ENCODE results near the gene DNAJB14.
"Not testable (repeated sequence)": the region's sequence is repeated elsewhere in the genome, so short reads cannot be mapped to it uniquely, and the experiment has no call there.

Gene DNAJB14

DNA sequence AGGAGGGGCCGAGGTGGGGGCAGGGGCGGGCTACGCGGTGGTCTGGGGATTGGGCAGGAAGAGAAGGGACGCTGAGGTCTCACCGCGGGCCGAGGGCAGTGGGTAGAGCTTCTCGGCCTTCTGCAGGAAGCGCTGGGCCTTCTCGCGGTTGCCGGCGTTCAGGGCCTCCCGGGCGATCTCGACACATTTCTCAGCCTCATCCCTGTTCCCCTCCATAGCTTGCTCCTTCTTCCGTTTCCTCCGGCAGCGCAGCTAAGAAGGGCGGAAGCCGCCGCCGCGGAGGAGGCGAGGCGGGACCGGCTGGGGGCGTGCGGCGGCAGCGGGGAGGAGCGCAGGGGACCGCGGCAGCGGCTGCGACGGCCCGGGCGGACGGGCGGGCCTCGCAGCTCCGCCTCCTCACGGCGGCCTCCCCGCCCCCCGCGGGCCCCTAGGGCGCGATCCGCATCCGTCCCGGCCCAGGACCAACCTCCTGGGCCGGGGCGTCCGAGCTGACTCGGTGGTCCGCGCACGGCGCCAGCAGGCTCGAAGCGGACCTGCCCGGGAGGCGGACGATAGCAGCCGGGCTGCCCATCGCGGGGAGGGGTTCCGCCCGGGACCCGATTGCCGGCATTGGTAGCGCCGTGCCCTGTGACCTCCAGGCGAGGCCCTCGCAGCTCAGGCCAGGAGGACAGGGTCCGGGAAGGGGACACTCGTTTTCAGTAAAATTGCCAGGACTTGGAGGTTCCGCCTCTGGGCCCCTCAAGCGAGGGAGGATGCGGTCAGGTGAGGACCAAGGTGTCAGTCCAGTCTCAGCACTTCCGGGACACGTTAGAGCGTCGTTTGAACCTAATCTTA, at the start of gene DNAJB14:
Gene DNAJB14, minus strand, starts transcription at position 263 of the 834 bp plus-strand sequence. Its CDS starts 47 bp downstream, at position 216.
- peak; percentile 88 for DNase-seq

DNA sequence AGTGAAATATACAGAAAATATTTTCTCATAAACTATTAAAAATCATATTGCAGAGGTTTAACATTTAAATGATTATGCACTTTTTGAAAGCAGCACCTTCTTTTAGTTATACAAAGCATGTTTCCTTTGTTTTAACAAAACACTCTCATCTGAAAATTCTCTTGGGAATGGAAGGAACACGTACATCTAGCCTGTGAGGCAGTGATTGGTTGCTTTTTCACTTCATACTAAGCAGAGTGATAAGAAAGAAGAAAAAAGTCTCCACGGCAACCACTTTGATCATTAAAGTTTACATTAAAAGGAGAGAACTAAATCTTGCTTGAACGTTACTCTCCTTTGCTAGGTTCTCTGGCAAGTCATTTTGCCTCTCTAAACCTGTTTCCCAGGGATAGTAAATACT, 45.3 kb upstream of the DNAJB14 start:
- no peak for DNase-seq

DNA sequence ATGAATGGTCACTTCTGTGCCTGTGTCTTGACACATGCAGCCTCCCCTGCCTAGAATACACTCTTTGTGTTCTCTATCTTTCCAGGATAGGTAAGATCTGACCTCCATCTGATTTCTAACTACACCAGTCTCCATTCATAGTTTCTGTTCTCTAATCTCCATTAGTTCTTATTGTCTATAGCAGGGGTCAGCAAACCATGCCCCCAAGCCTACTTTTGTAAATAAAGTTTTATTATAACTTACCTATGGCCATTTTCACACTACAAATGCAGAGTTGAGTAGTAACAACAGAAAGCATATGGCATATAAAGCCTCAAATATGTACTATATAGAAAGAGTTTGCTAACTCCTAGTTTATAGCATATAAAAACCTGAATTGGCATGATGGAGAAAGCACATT, 41.3 kb upstream of the DNAJB14 start:
- no peak for DNase-seq

DNA sequence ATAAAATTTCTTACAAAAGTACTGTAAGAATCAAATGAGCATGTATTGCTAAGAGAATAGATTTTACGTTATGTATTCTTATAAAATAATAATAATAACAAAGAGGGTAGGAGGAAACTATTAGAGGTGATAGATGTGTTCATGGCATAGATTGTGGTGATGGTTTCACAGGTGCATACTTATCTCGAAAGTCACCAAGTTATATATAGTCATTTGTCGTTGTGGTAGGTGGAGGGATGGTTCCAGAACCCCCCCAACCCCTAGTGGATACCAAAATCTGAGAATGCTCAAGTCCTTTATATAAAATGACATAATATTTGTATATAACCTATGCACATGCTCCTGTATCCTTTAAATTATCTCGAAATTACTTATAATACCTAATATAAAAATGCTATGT, 40.4 kb upstream of the DNAJB14 start:
- DNase-seq: no peak

DNA sequence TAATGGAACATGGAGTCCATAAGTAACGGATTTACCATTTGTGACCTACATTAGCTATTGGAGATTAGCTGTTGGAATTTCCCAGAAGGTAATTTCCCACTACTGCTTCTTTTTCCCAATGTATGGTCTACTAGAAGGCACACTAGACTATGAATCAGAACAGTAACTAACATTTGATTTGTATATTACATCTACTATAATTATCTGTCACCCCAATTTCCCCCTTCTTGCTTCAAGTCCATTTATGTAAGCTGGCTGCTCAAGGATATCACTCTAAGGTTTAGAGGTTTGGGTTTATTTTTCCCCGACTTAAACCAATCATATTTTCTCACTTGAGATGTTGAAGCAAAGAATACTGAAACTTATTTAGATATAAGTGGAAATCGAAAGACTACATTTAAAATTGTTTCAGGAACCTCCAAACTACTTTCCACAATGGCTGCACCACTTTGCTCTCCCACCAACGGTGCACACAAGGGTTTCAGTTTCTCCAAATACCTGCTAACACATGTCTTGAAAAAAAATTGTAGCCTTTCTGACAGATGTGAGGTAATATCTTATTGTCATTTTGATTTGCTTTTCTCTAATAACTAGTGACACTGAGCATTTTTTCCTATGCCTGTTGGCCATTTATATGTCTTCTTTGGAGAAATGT, 37.0 kb upstream of the DNAJB14 start:
- DNase-seq: no peak

DNA sequence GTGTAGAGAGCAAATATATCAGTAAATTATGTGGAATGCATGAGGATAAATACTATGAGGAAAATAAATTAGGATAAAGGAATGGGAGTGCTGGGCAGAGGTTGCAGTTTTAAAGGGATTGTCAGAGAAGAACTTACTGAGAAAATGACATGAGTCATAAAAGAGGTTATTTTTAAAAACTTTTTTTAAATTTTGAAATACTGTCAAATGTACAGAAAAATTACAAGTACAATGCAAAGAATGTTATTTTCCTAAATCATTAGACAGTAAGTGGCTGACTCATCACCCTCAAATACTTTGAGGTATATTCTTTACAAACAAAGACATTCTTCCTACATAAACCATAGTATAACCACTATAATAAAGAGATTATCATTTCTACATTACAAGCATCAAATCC, 33.5 kb upstream of the DNAJB14 start:
- DNase-seq: no peak

DNA sequence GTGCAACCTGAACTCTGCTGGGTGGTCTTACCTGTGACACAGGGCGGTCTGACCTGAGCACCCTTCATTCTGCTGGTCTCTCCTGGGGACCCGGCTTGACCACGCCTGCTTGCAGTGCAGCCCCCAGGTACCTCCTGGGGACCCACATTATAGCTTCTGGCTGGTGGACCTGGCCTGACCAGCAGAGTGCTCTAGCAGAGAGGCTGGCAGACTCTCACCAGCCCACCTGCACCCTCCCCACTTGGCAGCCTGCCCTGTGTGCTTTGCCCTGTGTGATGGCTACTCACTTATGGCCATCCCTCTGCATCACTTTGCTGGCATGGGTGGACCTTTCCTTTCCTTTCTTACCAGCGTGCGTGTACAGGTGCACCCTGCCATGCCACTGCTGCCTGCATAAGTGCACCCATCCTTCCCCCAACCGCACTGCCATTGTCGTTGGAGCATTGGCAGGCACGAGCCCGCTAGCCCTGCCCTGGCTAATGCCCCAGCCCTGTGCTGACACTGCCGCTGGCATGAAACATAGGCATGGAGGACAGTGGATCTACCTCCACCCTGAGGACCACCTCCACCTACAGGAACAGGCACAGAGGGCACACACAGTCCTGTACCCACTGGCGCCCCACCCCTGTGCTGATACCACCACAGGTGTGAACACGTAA, 25.2 kb upstream of the DNAJB14 start:
- no peak for DNase-seq

DNA sequence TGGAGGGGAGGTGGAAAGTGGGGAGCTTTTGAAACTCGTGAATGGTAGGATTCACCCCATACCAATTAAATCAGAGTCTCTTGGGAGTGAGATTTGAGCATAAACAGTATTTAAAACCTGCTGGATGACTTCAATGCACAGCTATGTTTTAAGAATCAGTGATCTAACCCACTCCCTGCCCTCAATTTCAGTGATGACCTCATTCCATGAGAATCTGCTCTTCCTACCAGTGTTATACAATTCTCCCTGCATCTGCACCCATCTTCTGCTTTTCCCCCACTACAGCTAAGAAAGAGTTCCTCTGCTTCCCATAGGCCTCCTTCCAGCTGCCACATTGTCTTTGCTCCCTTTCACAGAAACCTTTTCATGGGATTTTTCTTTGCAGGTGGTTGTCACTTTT, 21.9 kb upstream of the DNAJB14 start:
- DNase-seq: peak; percentile 68

DNA sequence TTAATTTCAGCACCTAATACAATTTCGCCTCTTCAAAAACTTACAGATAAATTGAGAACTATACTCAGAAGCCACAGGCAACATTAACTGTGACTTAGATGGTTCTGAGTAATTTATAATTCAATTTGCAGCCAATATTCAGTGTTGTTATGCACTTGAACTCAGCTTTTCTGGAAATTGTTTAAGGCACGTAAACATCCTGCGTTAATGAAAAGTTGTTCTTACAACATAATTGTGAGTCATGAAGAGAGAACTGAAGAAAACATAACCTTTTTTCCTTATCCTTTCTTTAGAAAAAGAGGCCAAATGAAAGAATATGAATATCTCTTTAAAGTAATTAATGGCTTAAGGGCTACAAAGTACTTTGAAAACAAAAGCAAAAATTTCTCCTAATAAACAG, 20.3 kb upstream of the DNAJB14 start:
- no peak for DNase-seq

DNA sequence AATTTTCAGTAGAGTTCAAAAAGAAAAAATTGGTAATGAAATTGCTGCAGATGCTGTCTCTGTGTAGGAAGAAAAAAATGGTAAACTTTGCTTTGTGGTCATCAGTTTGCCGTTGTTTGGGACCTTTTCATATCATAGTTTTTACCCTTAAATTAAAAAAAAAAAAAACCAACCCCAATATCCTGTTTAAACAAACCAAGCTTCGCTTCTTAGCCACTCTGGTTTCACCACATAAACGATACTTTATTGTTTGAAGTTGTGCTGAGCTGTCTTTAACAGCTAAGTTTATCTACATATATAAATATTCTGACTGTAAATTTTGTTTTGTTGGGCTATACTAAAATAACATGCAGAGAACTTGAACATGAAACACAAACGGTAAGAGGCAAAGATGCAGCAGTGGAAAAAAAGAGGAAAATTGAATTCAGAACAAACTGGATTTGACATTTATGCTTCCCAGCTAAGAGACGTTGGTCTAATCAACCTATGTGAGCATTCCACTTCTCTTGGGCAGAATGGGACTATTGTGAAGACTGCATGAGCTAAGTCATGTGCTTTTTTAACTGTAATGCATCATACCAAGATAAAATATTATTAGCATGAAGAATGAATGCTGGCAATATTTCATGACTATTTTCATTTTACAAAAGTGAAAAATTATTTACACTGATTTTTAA, 19.4 kb upstream of the DNAJB14 start:
- DNase-seq: no peak

DNA sequence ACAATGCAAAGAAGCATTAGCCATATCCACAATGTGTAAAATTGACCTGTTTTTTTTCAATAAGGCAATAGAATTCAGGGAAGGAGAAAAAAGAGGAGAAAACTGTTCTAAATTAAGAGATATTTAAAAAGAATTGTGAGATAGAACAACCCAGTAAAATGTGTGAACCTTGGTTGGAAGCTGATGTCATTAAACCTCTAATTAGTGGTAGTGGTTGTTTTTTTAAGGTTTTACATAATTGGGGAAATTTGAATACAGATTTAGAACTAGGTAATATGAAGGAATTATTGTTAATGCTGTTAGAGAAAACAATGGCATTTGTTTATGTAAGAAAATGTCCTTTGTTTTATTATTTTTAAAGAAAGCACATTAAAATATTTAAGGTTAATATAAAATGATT, 18.8 kb upstream of the DNAJB14 start:
- no peak for DNase-seq

DNA sequence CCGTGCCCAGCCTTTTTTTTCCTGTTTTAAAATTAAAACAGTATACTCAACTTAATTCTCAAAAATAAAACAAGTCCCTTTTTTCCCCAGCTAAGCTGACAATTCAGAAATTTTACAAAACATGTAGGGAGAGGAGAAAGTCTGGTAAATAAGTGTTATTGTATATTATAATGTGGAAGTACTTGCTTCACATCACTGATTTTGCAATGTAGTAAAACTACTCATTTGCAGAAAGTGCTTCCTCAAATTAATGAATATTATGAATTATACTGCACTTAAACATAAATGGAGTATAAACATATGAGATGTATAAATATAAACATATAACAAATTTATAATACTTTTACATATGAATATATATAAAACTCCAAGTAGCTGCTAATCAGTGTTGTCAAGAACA, 15.3 kb upstream of the DNAJB14 start:
- no peak for DNase-seq

DNA sequence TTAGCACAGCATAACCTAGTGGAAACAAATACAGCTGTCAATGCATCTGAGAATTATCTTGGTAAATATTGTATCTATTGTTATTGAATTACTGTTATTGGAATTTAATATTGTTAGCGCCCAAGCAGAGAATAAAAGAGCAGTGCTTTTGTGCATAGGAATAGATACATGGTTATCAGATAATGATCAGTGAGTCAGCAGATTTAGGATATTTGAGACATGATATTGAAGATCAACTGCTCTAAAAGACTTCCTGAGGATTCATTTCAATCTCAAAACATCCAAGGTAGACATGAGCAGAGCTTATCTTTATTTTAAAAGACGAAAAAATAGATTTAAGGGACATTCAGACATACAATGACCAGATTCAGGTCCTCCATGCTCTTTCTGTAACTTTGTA, 14.2 kb upstream of the DNAJB14 start:
- DNase-seq: no peak

DNA sequence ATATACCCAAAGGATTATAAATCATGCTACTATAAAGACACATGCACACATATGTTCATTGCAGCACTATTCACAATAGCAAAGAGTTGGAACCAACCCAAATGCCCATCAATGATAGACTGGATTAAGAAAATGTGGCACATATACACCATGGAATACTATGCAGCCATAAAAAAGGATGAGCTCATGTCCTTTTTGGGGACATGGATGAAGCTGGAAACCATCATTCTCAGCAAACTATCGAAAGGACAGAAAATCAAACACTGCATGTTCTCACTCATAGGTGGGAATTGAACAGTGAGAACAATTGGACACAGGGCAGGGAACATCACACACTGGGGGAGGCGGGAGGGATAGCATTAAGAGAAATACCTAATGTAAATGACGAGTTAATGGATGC, 11.8 kb upstream of the DNAJB14 start:
- DNase-seq: not testable (repeated sequence)

DNA sequence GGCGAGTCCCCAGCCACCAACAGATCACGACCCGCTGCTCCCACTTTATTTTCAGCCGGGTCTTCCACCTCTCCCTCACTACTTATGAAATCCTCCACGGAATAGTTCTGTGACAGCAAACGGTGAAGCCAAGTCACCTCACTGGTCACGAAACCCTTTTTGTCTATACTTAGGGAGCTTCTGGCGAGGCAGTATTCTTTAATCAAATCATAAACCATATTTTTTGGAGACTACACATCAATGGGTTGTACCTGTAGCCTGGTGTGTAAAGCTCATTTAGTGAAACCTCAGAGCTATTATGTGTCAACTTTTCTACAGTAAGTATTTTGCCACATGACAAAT, 4.5 kb upstream of the DNAJB14 start:
- DNase-seq: no peak

DNA sequence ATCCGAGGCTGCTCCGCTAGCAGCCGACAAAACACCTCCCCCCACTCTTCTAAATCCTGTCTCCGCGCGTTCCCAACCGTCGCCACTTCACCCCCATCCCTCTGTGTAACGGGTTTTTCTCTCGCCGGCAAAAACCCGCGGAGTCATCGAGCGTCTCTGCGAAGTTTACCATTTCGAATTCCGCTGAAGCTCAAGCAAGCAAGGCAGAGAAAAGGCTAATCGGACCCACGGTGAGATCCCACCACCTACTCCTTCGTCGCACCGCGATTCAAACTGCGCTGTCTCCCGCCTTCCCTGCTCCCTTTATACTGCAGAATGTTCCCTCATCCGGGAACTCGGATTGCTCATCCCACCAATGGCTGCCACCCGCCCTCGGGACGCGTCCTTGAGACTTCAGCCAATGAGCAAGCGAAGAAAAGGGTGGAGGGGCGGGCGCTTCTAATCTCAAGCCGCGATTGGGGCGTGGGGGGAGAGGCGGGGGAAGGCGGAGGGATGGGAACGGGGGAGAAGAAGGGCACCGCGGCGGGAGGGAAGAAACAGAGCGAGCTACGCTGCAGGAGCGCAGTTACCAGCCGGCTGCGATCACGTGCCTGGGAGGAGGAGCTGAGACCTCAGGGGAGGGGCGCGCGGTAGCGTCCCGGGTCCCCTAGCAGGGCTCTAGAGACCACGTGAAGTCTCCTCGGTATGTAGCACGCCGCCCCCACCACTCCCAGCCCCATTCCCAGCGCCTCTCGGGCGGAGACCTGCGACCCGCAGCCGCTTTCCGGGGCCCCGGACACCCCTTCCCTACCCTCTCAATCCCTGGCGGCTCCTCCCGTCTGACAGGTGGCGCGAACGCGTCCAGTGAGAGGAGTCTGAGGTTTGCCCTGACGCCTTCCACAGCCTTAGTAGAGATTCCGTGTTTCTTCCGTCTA, 3.8 kb upstream of the DNAJB14 start, which contains the start of gene H2AZ1:
Gene H2AZ1, minus strand, starts transcription at position 277 of the 914 bp plus-strand sequence. Its CDS starts 105 bp downstream, at position 172.
- DNase-seq: peak; percentile 100

DNA sequence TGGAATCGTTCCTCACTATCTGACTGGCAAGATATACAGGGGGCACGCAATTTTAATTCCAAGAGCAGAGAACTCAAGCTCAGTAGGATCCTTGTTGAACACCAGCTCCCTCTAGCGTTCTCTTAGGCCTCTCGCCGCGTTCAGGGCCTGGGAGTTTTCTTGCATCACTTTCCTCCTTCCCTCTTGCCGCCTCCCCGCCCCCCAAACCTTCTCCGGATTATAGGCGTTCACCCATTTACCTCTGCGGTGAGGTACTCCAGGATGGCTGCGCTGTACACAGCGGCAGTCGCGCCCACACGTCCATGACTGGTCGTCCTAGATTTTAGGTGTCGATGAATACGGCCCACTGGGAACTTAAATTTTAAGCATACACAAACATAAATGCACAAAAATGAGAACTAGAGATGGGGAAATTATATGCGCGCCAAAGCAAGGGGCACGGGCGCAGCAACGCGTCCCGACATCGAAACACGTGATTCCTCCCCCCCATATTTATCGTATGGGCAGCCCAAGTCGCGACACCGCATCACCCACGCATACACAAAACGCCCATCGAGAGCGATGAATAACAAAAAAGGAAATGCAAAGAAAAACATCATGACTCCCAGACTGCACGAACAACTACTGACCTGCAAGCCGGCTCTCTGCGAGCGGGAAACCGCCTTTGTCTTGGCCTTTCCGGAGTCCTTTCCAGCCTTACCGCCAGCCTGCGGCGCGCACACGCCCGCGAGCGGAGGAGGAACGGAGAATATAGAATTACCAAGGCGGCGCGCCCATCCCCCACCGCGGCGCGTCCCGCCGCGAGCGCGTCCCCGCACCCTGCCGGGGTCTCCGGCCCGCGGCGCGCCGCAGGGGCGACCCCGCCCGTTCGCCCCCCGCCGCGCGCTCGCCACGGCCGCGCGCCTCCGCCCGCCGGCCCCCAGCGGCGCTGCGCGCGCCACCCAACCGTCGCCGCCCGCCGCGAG, 2.9 kb upstream of the DNAJB14 start:
- DNase-seq: peak; percentile 96

DNA sequence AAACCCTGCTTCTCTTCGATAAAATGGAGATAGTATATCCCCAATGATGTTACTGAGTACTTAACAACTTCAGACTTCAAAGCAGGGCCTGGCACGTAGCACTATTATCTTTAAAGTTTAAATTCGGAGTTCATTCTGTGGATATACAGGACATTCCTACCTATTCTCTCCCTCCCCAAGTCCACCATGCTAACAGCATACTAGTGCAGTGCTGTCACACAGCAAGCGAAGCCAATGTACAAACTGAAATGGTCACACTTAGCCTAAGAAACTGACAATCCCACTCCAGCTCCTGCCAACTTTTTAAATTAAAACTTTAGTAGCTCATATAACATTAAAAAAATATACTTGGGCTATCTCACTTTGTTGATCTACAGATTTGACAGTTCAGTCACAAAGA, 1.2 kb upstream of the DNAJB14 start:
- DNase-seq: no peak

DNA sequence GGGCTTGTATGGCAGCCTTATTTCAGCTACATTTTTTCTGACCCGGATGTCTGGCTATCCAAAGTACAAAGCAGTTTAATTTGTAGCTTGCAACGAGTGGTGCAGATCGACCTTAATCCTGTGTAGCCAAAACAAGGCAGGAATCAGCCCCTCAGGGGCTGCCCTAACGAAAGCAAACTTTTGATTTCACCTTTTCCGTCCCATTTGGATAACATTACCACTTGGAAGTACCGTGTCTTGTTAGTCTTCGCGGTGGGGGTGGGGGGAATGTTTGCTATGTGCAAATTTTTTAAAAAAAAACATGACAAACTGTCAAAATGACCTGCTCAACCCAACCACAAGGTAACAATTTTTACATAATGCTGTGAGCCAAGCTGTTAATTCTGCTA, 766 bp upstream of the DNAJB14 start:
- no peak for DNase-seq

DNA sequence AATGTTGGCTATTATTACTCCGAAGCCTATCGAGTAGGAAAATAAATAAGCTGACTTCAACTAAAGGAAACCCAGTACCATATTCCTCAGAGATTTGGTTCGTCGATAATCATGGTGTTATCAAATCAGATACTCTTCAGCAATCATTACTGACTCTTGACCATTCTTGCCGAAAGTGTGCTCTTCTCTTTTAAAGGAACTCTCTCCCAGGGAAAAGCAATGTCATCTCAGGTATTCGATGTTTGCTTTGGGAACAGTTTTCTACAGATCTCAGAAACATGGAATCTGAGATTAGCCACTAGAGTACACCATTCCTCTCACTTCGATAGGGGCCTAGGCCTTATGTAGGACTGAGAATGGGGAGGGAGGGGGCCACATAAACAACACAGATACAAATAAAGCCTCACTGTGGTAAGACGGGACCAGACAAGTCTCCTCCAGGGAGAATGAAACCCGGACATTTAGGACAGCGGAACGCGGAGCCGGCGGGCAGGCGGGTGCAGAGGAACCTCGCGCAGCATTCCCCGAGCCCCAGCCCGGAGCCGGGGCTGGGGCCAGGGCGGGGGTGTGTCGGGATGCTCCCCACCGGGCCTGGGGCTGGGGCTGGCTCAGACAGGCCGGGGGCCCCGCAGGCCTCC, 581 bp downstream of the DNAJB14 start:
- no peak for DNase-seq

Measured in islet precursor cell (in vitro differentiated cells).